Natural killer cell (primary cell): ENCODE data around the gene FCHSD1. TPM values are rescaled to one million over a fixed set of nuclear protein-coding genes. Genes with fewer than 3 reads are reported as not detected.

Experiments used
- ATAC-seq, 3 donors: fragments of 150-1000 bp in 2 of 3; fragments of 200-7000 bp in 1 of 3; cut with Tn5 transposase; 1 replicate in 1 of 3; 2 replicates in 2 of 3; pipeline ENCODE4 v1.10.0; 2021; ENCODE audit warnings: mild to moderate bottlenecking in 2 of 3, moderate library complexity in 2 of 3
- DNase-seq, 2 donors: peaks; one replicate each; pipeline versions ENCODE4 v3.0.0 to v3.0.0-alpha.2; 2013 to 2021; ENCODE audit warnings: mixed read lengths in 1 of 2
- H3K27ac ChIP-seq: one replicate; pipeline ENCODE4 v1.5.1; 2013; ENCODE audit warnings: mild to moderate bottlenecking, low read length
- H3K27me3 ChIP-seq: one replicate; pipeline ENCODE4 v1.6.1; 2013; ENCODE audit warnings: low read length; ENCODE audit not compliant: control insufficient read depth, insufficient read depth
- H3K36me3 ChIP-seq: one replicate; pipeline ENCODE4 v1.6.1; 2013; ENCODE audit warnings: low read length; ENCODE audit not compliant: control insufficient read depth, insufficient read depth
- H3K4me1 ChIP-seq: one replicate; pipeline ENCODE4 v1.6.1; 2013; ENCODE audit warnings: low read length; ENCODE audit not compliant: control insufficient read depth, insufficient read depth
- H3K4me3 ChIP-seq: one replicate; pipeline ENCODE4 v1.5.1; 2013; ENCODE audit warnings: low read length
- H3K9me3 ChIP-seq: one replicate; pipeline ENCODE4 v1.6.1; 2013; ENCODE audit warnings: low read length; ENCODE audit not compliant: control insufficient read depth, insufficient read depth
- H3K27ac Mint-ChIP-seq, 2 donors: one replicate each; pipeline ENCODE4 v1.8.0; 2022; ENCODE audit warnings: mild to moderate bottlenecking in 2 of 2, mixed read lengths in 2 of 2, moderate library complexity in 1 of 2
- H3K27me3 Mint-ChIP-seq, 2 donors: one replicate each; pipeline ENCODE4 v1.8.0; 2022; ENCODE audit warnings: low read depth in 2 of 2, mixed read lengths in 2 of 2
- H3K36me3 Mint-ChIP-seq: one replicate; pipeline ENCODE4 v1.8.0; 2022; ENCODE audit warnings: mixed read lengths
- H3K4me1 Mint-ChIP-seq, 2 donors: one replicate each; pipeline ENCODE4 v1.8.0; 2022; ENCODE audit warnings: mixed read lengths in 2 of 2
- H3K4me3 Mint-ChIP-seq: one replicate; pipeline ENCODE4 v1.8.0; 2022; ENCODE audit warnings: mild to moderate bottlenecking, moderate library complexity, mixed read lengths
- H3K9me3 Mint-ChIP-seq, 2 donors: one replicate each; pipeline ENCODE4 v1.8.0; 2022; ENCODE audit warnings: mixed read lengths in 2 of 2
- WGBS: methylation state at CpG from one replicate; pipeline ENCODE4 v1.1.7; 2013; ENCODE audit warnings: missing lambda C conversion rate; ENCODE audit not compliant: insufficient coverage; 5-methylcytosine and 5-hydroxymethylcytosine counted together
- intact Hi-C: fragments of 100-400 bp; cut with micrococcal nuclease; formaldehyde crosslinking; loops from one replicate; pipeline ENCODE4 v1.14.2; 2022
- total RNA-seq, 4 donors: library from RNA; stranded (reverse); fragments of 120-200 nt in 1 of 4; gene quantifications; one replicate each; pipeline versions ENCODE4 v1.2.3 to v1.2.4, GENCODE V29; 2013 to 2022
- TF ChIP-seq, protein P1 (sequence below): fragments of 200-600 bp; IDR thresholded peaks from one replicate; pipeline ENCODE4 v1.8.0; 2022; ENCODE audit warnings: antibody characterized with exemption

Gene FCHSD1
- total RNA-seq, 3 donors from 2014 or later (not counting 1 experiment from before 2014, with no cell fraction given) = 134 to 155 (median 147) TPM

DNA sequence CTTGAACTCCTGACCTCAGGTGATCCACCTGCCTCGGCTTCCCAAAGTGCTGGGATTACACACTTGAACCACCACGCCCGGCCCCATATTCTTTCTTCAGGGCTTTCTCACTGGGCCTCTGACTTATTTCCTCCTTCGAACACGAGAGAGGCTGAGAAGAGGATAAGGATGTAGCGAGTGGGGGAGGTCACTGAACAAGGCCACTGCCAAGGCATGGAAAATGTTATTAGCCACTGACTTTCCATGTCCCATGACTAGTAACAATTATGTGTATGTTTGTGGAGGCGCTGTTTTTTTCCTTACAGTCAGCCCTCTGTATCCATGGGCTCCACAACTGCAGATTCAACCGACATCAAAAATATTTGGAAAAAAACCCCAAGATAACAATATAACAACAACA, 12.3 kb upstream of the FCHSD1 start:
- Histone ChIP-seq H3K36me3 (peaks cover 2% of the 10 kb centered on the region), H3K4me3 (no peak overlapping the region), H3K9me3 (no peaks in the 10 kb centered on the region), H3K27me3 (no peaks in the 10 kb centered on the region), H3K27ac (no peak overlapping the region), H3K4me1 (peaks cover 3% of the 10 kb centered on the region)
- TF ChIP-seq, protein P1, sequence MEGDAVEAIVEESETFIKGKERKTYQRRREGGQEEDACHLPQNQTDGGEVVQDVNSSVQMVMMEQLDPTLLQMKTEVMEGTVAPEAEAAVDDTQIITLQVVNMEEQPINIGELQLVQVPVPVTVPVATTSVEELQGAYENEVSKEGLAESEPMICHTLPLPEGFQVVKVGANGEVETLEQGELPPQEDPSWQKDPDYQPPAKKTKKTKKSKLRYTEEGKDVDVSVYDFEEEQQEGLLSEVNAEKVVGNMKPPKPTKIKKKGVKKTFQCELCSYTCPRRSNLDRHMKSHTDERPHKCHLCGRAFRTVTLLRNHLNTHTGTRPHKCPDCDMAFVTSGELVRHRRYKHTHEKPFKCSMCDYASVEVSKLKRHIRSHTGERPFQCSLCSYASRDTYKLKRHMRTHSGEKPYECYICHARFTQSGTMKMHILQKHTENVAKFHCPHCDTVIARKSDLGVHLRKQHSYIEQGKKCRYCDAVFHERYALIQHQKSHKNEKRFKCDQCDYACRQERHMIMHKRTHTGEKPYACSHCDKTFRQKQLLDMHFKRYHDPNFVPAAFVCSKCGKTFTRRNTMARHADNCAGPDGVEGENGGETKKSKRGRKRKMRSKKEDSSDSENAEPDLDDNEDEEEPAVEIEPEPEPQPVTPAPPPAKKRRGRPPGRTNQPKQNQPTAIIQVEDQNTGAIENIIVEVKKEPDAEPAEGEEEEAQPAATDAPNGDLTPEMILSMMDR = no peak
- no peak for ATAC-seq
- DNase-seq = no peak
- WGBS = 85% methylated on average over 7 of the region's 8 CpGs
- Mint-ChIP-seq H3K27me3 (no peaks in the 10 kb centered on the region), H3K9me3 (no peaks in the 10 kb centered on the region), H3K36me3 (no peaks in the 10 kb centered on the region), H3K27ac (no peak overlapping the region), H3K4me3 (no peak overlapping the region), H3K4me1 (peaks cover 4 to 5% of the 10 kb centered on the region in 2 donors)
- intact Hi-C loops = loop anchor here (10.0 kb wide), 1 partner anchor 481 kb away; no protein-coding TSS in a partner anchor

- H3K27ac Mint-ChIP-seq = no peak overlapping the region
- no peaks in the 10 kb centered on the region for H3K27me3 Mint-ChIP-seq
- intact Hi-C loops = loop anchor here (10.0 kb wide), 1 partner anchor 483 kb away; no protein-coding TSS in a partner anchor
- no peak for ATAC-seq
- H3K4me1 Mint-ChIP-seq = peaks cover 4 to 5% of the 10 kb centered on the region in 2 donors
- no peaks in the 10 kb centered on the region for H3K36me3 Mint-ChIP-seq
- Histone ChIP-seq H3K27ac (no peak overlapping the region), H3K9me3 (no peaks in the 10 kb centered on the region), H3K4me3 (no peak overlapping the region), H3K27me3 (no peaks in the 10 kb centered on the region), H3K36me3 (peaks cover 3% of the 10 kb centered on the region), H3K4me1 (peaks cover 3% of the 10 kb centered on the region)
- 93% methylated on average over 15 of the region's 17 CpGs for WGBS
- DNase-seq = no peak
- no peak overlapping the region for H3K4me3 Mint-ChIP-seq
- H3K9me3 Mint-ChIP-seq = no peaks in the 10 kb centered on the region
- TF ChIP-seq, protein P1 = no peak
Observed at GRCh38 chr5:141662028-141662427, 10.8 kb upstream of the FCHSD1 start.

DNA sequence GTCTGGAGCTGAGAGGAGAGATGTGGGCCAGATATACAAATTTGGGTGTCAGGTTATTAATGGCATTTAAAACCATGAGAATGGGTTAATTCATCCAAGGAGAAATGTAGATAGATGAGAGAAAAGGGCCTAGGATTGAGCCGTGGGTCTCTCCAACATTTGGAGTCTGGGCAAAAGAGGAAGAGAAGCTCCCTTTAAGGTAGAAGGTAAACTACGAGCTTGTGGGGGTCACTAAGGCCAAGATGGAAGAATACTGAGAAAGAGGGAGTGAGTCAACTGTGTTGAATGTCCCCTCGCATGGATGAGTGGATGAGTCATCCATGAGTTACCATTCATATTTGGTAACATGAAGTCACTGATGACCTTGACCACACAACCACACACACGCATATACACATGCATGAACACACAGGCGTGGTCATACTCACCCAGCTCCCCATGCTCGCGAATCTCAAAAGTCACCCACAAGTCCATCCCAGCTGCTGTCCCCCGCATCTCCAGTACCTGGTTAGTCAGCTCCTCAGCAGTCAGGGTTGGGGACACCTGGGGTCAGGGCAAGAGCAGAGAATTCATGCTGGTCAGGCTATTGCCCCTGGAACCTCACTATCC, 6.8 kb upstream of the FCHSD1 start:
- Histone ChIP-seq H3K36me3 (peaks cover 5% of the 10 kb centered on the region), H3K4me3 (no peak overlapping the region), H3K27me3 (no peaks in the 10 kb centered on the region), H3K27ac (no peak overlapping the region), H3K4me1 (no peaks in the 10 kb centered on the region), H3K9me3 (no peaks in the 10 kb centered on the region)
- WGBS = 75% methylated on average over 8 of the region's 8 CpGs
- DNase-seq (no peak), ATAC-seq (no peak)
- Mint-ChIP-seq H3K9me3 (no peaks in the 10 kb centered on the region), H3K4me3 (no peak overlapping the region), H3K4me1 (no peaks in the 10 kb centered on the region), H3K27me3 (no peaks in the 10 kb centered on the region), H3K36me3 (no peaks in the 10 kb centered on the region), H3K27ac (no peak overlapping the region)
- TF ChIP-seq, protein P1 = no peak
- intact Hi-C loops = no loop called here

GRCh38 chr5:141657404-141657803, 6.2 kb upstream of the FCHSD1 start:
- Histone ChIP-seq H3K27ac (no peak overlapping the region), H3K36me3 (peaks cover 5% of the 10 kb centered on the region), H3K4me3 (no peak overlapping the region), H3K27me3 (no peaks in the 10 kb centered on the region), H3K4me1 (no peaks in the 10 kb centered on the region), H3K9me3 (no peaks in the 10 kb centered on the region)
- H3K9me3 Mint-ChIP-seq = no peaks in the 10 kb centered on the region
- no peaks in the 10 kb centered on the region for H3K27me3 Mint-ChIP-seq
- H3K27ac Mint-ChIP-seq = no peak overlapping the region
- intact Hi-C loops = no loop called here
- ATAC-seq (no peak), DNase-seq (no peak)
- H3K4me1 Mint-ChIP-seq = peaks cover under 1 to 2% of the 10 kb centered on the region in 2 donors
- WGBS = 94% methylated on average over 1 of the region's 1 CpG
- H3K4me3 Mint-ChIP-seq = no peak overlapping the region
- H3K36me3 Mint-ChIP-seq = no peaks in the 10 kb centered on the region
- TF ChIP-seq, protein P1 = no peak
